GM19467 (cell line): ENCODE data around the gene C20orf96.
"Not testable (repeated sequence)": the region's sequence is repeated elsewhere in the genome, so short reads cannot be mapped to it uniquely, and the experiment has no call there.

Experiments
- ATAC-seq: cut with Tn5 transposase; IDR thresholded peaks from one replicate; pipeline ENCODE4 v1.9.1; 2021; ENCODE audit warnings: mild to moderate bottlenecking, moderate library complexity; ENCODE audit not compliant: unreplicated experiment

C20orf96 gene

DNA sequence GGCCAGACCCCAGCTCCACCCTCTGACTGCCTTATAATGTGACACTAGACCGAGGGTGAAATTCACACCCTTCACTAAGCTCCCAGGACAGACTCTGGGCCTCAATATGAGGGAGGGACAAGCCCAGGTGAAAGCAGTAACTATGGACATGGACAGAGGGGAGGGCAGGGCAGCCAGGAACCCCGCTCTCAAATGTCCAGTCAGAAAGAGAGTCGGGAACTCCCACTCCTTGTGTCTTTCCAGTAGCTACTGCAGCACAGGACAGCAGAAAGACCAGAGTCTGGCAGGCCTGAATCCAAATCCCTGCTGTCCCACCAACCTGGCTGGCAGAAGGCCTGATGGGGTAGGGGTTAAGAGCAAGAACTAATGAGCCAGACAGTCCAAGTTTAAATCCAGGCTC is 6.4 kb downstream of the C20orf96 start:
- ATAC-seq, result no peak

GRCh38 chr20:278607-279571 is 11.7 kb downstream of the C20orf96 start:
- no peak for ATAC-seq

GRCh38 chr20:278181-278580 is 12.4 kb downstream of the C20orf96 start:
- no peak for ATAC-seq

GRCh38 chr20:277496-277781 is 13.1 kb downstream of the C20orf96 start:
- no peak for ATAC-seq

DNA sequence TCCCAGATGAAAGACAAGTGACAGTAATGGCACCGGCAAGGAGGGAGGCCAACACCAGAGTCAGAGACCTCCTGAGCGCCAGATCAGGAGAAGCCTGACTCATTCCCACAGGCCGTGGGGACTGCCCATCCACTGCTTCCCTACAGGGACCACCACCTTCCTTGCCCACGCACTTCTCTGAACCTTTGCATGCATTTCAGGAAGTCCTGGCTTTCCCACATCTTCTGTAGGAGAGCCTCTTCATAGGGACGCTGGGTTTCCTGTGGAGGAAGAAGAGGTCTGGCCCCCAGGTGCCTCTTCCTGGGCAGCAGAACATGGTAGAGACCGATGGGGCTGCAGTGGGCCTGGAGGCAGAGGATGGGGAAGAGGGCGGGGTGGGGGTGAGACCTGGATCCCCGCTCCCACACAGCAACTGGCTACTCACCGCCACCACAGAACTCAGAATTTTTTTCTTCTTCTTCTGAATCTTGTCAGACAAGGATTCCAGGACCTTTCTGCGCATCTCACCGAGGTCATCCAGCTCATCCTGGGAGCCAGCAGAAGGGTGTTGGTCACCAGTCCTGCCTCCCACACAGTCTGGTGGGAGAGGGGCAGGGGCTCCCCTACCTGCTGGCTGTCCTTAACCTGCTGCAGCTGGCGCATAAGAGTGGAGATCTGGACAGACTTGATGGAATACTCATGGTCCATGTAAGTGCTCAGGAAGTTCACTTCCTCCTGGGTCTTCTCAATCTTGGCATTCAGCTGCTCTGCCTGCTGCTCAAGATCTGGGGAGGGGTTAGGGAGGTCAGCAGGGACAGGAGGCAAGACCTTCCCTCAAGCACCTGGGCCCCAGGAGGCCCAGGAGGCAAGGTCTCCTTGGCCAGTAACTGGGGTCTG is 13.7 kb downstream of the C20orf96 start:
- ATAC-seq, result no peak

DNA sequence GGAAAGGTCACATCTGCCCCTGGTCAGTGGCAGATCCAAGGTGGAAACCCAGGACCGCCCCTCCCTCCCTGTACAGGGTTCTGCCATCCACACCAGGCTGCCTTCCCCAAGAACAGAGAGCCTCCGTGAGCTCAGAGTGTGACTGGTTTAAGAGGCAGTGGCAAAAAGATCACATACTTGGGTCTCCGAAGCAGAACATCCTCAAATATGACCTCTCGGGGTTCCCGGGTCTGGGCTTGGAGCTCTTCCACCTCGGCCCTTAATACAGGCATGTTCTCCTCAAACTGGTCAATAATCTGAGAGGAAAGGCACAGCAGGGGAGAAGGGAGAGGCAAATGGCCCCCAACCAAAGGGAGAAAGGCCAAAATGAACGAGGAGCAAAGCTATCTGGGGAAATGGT is 14.8 kb downstream of the C20orf96 start:
- ATAC-seq, result no peak

GRCh38 chr20:273884-274283 is 16.7 kb downstream of the C20orf96 start:
- no peak for ATAC-seq

DNA sequence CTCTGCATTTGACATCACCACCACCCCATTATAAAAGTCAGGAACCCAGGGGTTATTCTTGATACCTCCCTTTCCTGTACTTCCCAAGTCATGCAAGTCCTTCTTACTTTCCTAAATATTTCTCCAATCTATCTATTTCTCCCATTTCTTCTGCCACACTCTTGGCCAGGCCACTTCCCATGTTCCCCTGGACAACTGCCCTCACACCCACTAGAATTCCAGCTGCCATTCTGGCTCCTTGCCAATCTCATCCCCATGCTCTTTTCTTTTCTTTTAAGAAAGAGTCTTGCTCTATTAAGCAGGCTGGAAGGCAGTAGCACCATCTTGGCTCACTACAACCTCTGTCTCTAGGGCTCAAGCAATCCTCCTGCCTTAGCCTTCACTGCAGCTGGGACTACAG is 17.8 kb downstream of the C20orf96 start:
- ATAC-seq, result no peak

DNA sequence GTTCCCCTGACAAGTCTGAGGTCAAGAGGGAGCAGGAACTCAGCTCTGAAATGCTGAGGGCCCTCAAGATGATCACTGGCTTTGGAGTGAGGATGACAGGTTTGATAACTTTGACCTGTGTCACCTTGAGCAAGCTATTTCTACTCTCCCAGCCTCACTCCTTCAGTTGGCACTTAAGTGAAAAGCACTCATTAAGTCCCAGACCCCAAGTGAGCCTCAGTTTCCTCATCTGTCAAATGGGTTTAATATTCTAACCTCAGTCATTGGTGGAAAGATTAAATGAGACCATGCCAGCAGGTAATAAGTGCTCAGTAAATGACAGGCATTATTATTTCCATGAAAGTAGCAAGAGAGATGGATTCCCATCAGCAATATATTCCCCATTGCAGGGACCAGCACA is 19.0 kb downstream of the C20orf96 start:
- ATAC-seq, result no peak

- no peak for ATAC-seq
These were observed 19.5 kb downstream of the C20orf96 start for GRCh38 chr20:271069-271468.

- no peak for ATAC-seq
These were observed 20.0 kb downstream of the C20orf96 start for GRCh38 chr20:270517-270916.

DNA sequence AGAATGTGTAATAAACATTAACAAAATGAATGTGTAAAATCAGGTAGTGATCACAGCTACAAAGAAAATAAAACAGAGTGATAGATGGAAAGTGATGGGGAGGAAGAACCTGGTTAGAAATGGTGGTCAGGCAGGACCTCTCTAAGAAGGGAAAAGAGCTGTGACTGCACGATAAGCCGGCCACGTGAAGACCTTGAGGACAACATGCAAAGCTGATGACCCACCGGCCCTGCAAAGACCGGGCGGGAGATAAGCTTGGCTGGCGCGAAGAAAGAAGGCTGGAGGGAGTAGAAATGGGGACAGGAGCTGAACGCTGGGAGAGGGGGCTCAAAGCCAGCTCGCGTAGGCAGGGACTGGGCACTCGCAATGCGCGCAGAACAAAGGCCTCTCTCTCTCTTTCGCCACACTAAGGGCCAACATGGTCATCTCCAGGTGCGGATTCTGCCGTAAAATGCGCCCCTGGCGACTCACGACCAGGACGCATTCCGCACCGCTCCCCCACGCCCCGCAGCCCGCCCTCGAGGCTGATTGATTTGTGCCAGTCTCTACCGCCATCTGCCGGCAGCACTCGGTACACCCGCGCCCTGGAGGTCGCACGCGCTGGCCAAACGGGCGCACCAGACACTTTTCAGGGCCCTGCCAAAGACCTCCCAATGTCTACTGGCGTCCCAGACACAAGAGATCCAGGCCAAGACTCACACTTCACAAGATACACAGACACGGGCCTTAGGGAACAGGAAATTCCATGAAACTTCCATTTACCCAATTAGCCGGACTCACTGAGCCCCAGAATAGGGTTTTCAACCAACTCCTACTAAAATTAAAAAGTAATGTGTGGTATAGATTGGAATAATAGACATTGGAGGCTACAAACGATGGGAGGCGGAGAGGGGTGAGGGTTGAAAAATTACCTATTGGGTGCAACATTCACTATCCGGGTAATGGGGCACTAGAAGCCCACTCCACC is 23.7 kb downstream of the C20orf96 start:
- peak; percentile 91 for ATAC-seq

- ATAC-seq, result no peak
These were observed 26.8 kb downstream of the C20orf96 start for GRCh38 chr20:263701-264100.

- ATAC-seq, result no peak
These were observed 30.6 kb downstream of the C20orf96 start for GRCh38 chr20:259981-260380.

DNA sequence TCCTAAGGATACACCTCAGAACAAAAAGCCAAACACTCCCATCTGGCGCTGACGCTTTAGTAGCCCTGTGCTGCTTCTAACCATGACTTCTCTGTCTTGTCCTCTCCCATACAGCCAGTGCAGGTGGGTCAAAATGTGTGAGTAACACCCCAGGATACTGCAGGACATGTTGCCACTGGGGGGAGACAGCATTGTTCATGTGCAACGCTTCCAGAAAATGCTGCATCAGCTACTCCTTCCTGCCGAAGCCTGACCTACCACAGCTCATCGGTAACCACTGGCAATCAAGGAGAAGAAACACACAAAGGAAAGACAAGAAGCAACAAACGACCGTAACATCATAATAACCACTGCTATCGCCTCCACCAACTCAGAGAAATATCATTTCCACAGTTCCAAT is 31.6 kb downstream of the C20orf96 start:
- no peak for ATAC-seq

- no peak for ATAC-seq
These were observed 32.2 kb downstream of the C20orf96 start for GRCh38 chr20:258269-258858.

DNA sequence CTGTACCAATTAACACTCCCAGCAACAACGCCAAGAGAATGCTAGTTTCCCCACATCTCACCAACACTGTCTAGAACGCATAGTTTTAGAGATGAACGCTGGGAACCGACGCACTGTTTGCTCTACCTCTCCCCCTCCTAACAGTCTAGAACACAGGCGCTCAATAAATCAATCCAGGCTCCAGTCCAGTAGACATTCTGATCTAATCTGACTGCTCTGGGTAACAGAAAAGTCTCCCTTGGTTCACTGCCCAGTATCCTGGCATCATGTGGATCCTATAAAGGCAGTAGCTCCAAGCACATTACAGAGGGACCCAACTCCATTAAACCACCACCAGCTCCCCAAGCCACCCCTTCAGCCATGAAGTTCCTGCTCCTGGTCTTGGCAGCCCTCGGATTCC is 33.1 kb downstream of the C20orf96 start, which contains the start of gene DEFB132:
Gene DEFB132 (plus strand): TSS at position 306 of the 400 bp plus-strand sequence. CDS start 55 bp downstream, at position 361.
- ATAC-seq, result no peak

DNA sequence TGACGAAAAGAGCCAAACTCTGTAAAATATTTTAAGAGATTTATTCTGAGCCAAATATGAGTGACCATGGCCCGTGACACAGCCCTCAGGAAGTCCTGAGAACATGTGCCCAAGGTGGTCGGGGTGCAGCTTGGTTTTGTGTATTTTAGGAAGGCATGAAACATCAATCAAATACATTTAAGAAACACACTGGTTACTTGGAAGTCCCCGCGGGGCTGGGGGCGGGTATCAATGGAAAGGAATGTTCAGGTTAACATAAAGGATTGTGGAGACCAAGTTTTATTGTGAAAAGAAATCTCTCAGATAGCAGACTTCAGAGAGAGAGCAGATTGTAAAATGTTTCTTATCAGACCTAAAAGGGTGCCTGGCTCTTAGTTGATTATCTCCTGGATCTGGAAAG is 37.1 kb downstream of the C20orf96 start:
- ATAC-seq, result not testable (repeated sequence)

GRCh38 chr20:252801-253200 is 37.7 kb downstream of the C20orf96 start:
- no peak for ATAC-seq

DNA sequence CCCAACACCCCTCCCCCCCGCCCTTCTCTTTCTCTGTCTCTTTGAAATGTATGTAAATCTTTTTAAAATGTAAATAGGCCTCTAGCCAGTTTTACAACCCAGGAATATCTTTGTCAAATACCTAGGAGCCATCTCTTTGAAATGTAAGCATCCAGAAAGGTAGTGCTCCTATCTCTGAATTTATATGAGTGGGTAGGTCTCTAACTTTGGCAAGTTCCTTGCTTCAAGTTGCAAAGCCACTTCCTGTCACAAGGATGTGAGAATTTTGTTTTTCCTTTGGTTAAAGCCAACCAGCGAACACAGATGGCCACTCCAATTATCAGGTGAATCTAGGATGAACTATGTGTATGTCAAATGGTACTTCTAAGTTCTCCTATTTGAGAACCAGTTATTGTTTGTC is 39.2 kb downstream of the C20orf96 start:
- no peak for ATAC-seq
